T-helper 17 cell (primary cell): Measurements from ENCODE around the gene PDHB. TPM values are rescaled to one million over a fixed set of nuclear protein-coding genes. Genes with fewer than 3 reads are reported as not detected.
A peak's percentile ranks its signal among the peaks of the same experiment; 100 is the strongest.

Experiments
- ATAC-seq: fragments of 150-1000 bp; cut with Tn5 transposase; 2 replicates; pipeline ENCODE4 v1.10.0; 2021; ENCODE audit warnings: mild to moderate bottlenecking, moderate library complexity
- DNase-seq, 3 donors: peaks; one replicate each; pipeline versions ENCODE4 v3.0.0 to v3.0.0-alpha.2; 2020 to 2021
- H3K9me3 ChIP-seq: one replicate; pipeline ENCODE4 v1.7.0; 2013; ENCODE audit warnings: low read length, mild to moderate bottlenecking; ENCODE audit not compliant: control insufficient read depth, poor library complexity, severe bottlenecking
- H3K27ac Mint-ChIP-seq: one replicate; pipeline ENCODE4 v1.8.0; 2022; ENCODE audit warnings: mild to moderate bottlenecking, moderate library complexity, mixed read lengths
- H3K27me3 Mint-ChIP-seq: one replicate; pipeline ENCODE4 v1.8.0; 2022; ENCODE audit warnings: mixed read lengths
- H3K36me3 Mint-ChIP-seq: one replicate; pipeline ENCODE4 v1.8.0; 2022; ENCODE audit warnings: low read depth, mixed read lengths
- H3K4me1 Mint-ChIP-seq: one replicate; pipeline ENCODE4 v1.8.0; 2022; ENCODE audit warnings: mild to moderate bottlenecking, mixed read lengths
- H3K4me3 Mint-ChIP-seq: one replicate; pipeline ENCODE4 v1.8.0; 2022; ENCODE audit warnings: mild to moderate bottlenecking, moderate library complexity, mixed read lengths
- total RNA-seq, 4 donors: library from RNA in 2 of 4; stranded (reverse) in 2 of 4; gene quantifications; one replicate each; pipeline ENCODE4 v1.2.3 and lab custom pipeline; 2022 to 2026

PDHB gene
- total RNA-seq (10 to 100 TPM; 25.6 to 29.9 TPM), total RNA-seq (lab: John Stamatoyannopoulos, UW) (28.9 to 86.3 reads per million in 2 donors)

DNA sequence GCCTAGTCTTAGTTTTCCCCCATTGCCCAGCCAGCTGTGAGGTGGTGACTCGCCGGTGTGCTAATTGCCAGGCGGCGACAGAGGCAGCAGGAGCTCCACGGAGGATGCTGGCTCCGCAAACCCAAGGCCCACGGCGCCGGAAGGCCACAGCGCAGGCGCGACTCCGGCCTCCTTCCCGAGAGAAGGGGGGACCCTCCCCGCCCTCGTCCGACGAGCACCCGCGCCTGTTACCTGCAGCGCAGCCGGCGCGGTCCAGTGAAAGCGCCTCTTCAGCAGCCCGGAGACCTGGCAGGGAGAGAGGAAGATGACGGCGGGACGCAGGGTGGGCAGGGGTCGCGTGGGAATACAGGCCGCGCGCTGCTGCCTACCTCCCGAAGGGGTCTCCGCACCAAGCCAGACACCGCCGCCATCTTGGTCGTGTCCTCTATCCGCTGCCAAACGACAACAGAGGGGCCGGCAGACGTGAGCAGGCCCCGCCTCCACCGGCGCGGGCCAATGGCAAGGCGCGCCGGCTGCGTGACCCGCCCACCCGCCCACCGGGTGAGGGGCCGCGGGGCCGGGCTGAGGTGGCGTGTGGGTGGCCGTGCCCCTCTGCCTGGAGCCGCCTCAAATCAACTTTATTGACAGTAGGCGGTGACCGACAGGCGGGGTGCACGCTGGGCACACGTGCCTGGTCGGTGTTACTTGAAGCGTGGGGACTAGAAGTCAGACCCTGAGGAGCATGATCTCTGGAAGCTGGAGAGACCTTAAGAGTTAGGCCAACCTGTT lies at the start of gene PDHB:
Gene PDHB (minus strand): TSS at position 433 of the 768 bp plus-strand sequence. CDS start 23 bp downstream, at position 410.
- H3K9me3 ChIP-seq = no peaks in the 10 kb centered on the region
- H3K36me3 Mint-ChIP-seq = peaks cover 2% of the 10 kb centered on the region
- peaks cover 27% of the 10 kb centered on the region for H3K4me1 Mint-ChIP-seq
- DNase-seq (peak; percentile 75 to 84 (median 80)), ATAC-seq (peak; percentile 97)
- H3K27ac Mint-ChIP-seq = peak within 1 kb of the TSS; percentile 90
- no peaks in the 10 kb centered on the region for H3K27me3 Mint-ChIP-seq
- H3K4me3 Mint-ChIP-seq = peak within 1 kb of the TSS; percentile 93

DNA sequence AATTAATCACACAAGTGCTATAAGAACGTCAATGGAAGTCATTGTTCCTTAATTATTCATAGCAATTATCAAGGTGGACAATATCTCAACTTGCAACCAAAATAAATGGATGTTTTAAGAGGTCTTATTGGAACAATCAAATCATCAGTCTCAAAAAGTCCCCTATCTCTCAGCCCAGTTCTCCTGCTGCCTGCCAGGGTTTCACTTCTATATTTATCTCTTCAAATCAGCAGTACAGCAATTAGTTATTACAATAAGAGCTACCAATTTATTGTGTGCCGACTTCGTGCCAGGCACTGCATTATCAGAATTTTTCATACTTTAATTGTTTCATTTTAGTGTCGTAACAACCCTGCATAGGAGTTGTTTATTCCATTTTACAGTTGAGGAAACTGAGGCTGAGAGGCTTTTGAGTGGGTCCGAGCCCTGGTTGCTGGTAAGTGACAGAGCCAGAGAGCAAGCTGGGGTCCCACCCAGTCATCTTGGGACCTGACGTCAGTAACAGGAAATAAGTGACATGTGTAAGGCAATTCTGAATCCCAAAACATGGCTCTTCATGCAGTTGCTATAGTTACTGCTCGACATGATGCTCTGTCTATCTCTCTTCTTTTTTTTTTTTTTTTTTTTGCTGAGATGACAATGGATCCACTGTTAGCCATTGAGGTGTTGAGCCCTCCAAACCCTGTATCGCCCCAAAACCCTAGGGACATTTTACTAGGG lies 49.4 kb upstream of the PDHB start:
- ATAC-seq = no peak
- H3K27me3 Mint-ChIP-seq = peaks cover 21% of the 10 kb centered on the region
- no peak overlapping the region for H3K4me3 Mint-ChIP-seq
- peaks cover 2% of the 10 kb centered on the region for H3K9me3 ChIP-seq
- H3K4me1 Mint-ChIP-seq = peaks cover 9% of the 10 kb centered on the region
- no peaks in the 10 kb centered on the region for H3K36me3 Mint-ChIP-seq
- DNase-seq = no peak
- H3K27ac Mint-ChIP-seq = no peak overlapping the region

DNA sequence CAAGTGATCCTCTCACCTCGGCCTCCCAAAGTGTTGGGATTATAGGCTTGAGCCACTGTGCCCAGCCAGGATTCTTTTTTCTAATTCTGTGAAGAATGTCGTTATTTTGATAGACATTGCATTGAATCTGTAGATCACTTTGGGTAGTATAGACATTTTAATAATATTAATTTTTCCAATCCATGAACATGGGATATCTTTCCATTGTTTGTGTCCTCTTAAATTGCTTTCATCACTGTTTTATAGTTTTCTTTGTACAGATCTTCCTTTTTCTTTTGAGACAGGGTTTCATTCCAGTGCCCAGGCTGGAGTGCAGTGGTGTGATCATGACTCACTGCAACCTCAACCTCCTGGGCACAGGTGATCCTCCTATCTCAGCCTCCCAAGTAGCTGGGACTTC lies 46.7 kb upstream of the PDHB start:
- ATAC-seq (no peak), DNase-seq (no peak)
- peaks cover 2% of the 10 kb centered on the region for H3K9me3 ChIP-seq
- peaks cover 4% of the 10 kb centered on the region for H3K4me1 Mint-ChIP-seq
- H3K36me3 Mint-ChIP-seq = peaks cover 2% of the 10 kb centered on the region
- H3K4me3 Mint-ChIP-seq = no peak overlapping the region
- no peak overlapping the region for H3K27ac Mint-ChIP-seq
- peaks cover 21% of the 10 kb centered on the region for H3K27me3 Mint-ChIP-seq

DNA sequence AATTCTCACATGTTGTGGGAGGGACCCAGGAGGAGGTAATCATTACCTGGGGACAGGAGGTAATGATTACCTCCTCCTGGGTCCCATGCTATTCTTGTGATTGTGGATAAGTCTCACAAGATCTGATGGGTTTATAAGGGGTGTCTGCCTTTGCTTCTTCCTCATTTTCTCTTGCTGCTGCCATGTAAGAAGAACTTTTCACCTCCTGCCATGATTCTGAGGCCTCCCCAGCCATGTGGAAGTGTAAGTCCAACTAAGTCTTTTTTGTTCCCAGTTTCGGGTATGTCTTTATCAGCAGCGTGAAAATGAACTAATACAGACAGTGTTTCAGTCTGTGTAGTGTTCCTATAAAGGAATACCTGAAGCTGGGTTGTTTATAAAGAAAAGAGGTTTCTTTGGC lies 45.1 kb upstream of the PDHB start:
- DNase-seq = no peak
- Mint-ChIP-seq H3K27me3 (peaks cover 12% of the 10 kb centered on the region), H3K36me3 (peaks cover 2% of the 10 kb centered on the region), H3K27ac (no peak overlapping the region), H3K4me3 (no peak overlapping the region), H3K4me1 (peaks cover 9% of the 10 kb centered on the region)
- no peak for ATAC-seq
- H3K9me3 ChIP-seq = peaks cover 2% of the 10 kb centered on the region

DNA sequence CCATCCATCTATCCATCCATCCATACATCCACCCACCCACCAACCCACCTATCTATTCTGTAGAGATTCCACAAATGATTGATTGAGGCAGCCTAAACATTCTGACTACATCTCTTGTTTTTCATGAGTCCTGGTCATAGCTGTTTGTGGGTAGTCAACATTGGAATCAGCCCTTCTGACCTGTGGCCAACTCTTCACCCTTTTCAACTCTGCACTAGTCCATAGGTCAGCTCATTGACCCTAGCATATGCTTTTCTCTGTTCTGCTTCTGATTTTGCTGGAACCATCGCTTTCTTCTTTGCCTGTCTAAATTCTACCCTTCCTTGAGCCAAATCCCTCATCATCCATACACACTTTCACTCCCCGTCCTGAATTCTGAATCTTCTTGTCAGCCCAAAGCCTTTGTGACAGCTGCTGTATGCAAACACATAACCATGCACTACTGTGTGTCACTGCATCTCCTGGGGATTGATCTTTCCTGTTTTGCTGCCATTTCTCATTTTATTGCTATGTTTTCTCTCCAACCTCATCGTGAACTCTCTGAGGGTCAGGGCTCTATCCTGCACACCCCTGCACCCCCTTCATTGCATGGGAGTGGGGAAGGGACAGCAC lies 41.4 kb upstream of the PDHB start:
- Mint-ChIP-seq H3K27ac (no peak overlapping the region), H3K36me3 (peaks cover 2% of the 10 kb centered on the region), H3K4me3 (no peak overlapping the region), H3K27me3 (no peaks in the 10 kb centered on the region), H3K4me1 (peaks cover 15% of the 10 kb centered on the region)
- no peak for ATAC-seq
- peaks cover 2% of the 10 kb centered on the region for H3K9me3 ChIP-seq
- DNase-seq = no peak

DNA sequence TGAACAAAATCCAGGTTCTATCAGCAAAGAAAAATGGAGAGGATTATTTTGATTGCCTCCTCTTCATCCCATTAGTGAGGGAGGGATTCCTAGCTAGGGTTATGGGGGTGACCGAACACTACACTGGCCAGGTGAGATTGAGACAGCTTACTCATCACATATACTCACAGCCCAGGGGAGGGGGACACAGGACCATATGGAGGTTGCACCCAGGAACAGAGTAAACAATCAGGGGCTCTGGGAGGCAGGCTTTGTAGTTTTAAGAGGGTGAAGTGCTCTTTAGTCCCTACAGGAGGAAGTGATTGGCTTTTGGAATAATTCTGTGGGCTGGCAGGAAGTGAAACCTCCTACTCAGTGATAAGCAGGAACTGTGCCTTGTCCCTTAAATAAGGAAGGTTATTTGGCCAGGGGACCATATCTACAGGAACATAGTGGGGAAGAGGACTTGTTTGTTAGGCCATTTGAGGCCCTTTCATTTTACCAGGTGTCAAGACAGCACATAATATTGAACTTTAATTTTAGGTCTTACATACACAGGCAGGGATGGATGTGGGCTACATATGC lies 40.8 kb upstream of the PDHB start:
- Mint-ChIP-seq H3K27me3 (no peaks in the 10 kb centered on the region), H3K4me3 (no peak overlapping the region), H3K27ac (peak overlapping the region; percentile 21), H3K36me3 (peaks cover 2% of the 10 kb centered on the region), H3K4me1 (peaks cover 15% of the 10 kb centered on the region)
- no peaks in the 10 kb centered on the region for H3K9me3 ChIP-seq
- DNase-seq = no peak
- no peak for ATAC-seq

DNA sequence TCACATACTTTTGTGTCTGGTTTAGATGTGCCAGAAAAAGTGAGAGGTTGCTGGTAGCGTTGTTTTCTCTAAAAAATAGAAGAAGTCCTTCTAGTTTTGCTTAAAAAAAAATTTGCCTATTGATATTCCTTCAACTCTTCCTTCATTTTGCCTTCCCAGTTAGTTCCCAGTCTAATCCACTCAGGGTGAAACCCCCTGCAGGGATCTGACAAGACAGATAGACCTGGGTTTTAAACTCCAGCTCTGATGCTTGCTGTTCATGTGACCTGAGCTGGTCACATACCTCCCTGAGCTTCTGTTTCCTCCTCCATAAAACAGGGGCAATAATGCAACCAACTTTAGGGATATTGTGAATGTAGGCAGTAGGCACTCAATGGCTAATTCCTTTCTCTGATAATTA lies 39.6 kb upstream of the PDHB start:
- Mint-ChIP-seq H3K4me1 (peaks cover 15% of the 10 kb centered on the region), H3K36me3 (peaks cover 2% of the 10 kb centered on the region), H3K4me3 (no peak overlapping the region), H3K27ac (peak overlapping the region; percentile 21), H3K27me3 (no peaks in the 10 kb centered on the region)
- H3K9me3 ChIP-seq = no peaks in the 10 kb centered on the region
- DNase-seq (no peak), ATAC-seq (no peak)

DNA sequence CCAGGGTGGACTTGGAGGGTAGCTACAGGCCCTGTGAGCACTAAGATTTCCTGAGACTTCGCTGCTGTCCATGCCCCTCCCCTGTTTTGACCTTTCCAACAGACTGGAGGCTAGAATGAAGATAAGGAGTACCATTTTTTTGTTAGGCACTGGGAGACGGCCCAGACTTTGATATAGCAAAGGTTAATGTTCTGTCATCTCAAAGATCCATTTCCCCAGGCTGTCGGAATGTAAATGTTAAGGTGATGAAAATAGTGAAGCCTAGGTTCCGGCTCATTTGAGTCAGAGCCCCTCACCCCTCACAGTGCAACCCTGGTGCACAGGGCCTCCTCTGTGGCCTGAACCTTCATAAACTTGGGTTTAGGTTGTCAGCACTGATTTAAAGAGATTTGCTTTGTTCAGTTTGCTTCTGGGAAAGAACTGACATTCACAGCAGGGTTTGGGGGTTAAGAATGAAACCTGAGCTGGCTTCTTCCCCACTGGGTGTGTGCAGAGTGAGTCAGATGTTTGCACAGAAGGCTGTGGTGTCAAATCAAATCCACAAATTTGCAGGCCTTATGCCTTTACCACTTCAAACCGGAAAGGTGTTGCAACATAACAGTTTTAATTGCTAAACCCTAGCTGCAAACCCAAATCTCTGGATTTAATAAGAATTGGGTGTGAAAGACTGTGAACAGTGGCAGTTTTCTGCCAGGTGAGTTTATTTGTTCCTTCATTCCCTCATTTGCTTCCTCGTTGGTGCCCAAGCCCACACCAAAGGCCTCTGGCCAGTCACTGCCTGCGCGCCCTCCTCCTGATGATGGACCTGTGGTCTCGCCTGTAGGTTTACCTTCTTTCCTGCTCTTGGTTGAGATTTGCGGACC lies 37.6 kb upstream of the PDHB start:
- H3K4me1 Mint-ChIP-seq = peaks cover 11% of the 10 kb centered on the region
- H3K36me3 Mint-ChIP-seq = no peaks in the 10 kb centered on the region
- H3K27ac Mint-ChIP-seq = peak overlapping the region; percentile 79
- DNase-seq (no peak), ATAC-seq (peak; percentile 79)
- peak overlapping the region; percentile 39 for H3K4me3 Mint-ChIP-seq
- no peaks in the 10 kb centered on the region for H3K27me3 Mint-ChIP-seq
- H3K9me3 ChIP-seq = no peaks in the 10 kb centered on the region

DNA sequence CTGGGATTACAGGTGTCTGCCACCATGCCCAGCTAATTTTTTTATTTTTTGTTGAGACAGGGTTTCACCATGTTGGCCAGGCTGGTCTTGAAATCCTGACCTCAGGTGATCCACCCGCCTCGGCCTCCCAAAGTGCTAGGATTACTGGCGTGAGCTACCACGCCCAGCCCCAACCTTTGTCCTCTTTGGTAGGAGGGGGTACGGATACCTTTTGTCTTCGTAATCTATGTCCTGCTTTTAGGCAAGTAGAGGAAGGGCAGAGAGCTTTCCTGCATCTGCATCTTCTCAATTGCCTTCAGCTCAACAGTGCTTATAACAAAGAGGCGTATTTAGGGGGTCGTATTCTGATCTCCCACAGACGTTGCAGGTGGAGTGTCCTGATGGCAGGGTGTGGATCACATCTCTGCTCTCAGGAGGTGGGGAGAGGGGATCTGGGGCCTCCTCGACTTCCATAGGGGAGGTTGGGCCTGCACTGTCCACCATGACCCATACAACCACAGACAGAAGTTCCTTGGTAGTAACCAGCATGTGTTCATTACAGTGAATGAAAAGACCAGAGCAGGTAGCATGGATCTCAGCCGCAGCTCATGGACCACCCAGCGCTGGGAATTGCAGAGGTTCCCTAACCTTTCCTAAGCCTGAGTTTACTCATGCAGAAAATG lies 36.9 kb upstream of the PDHB start:
- peaks cover 11% of the 10 kb centered on the region for H3K4me1 Mint-ChIP-seq
- H3K36me3 Mint-ChIP-seq = no peaks in the 10 kb centered on the region
- H3K27ac Mint-ChIP-seq = peak overlapping the region; percentile 79
- DNase-seq = no peak
- H3K4me3 Mint-ChIP-seq = no peak overlapping the region
- ATAC-seq = no peak
- no peaks in the 10 kb centered on the region for H3K9me3 ChIP-seq
- H3K27me3 Mint-ChIP-seq = no peaks in the 10 kb centered on the region

DNA sequence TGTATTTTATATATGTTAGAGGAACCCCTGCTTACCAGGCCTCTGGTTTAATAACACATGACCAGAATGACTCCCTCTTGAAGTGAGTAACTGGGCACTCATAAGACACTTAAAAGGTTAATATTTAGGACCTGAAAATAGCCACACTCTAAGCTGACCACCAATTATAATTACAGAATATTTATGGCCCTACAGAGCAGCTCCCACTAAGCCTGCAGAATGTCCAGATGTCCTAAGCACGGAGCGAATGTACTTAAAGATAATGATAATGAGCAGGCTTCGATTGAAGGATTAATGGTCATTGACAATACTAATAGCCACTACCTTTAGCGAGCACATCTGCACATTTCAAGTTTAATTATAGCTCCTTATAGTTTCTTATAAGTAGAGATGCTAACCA lies 35.5 kb upstream of the PDHB start:
- Mint-ChIP-seq H3K36me3 (no peaks in the 10 kb centered on the region), H3K4me1 (peaks cover 6% of the 10 kb centered on the region), H3K27ac (peak overlapping the region; percentile 41), H3K27me3 (no peaks in the 10 kb centered on the region), H3K4me3 (no peak overlapping the region)
- H3K9me3 ChIP-seq = no peaks in the 10 kb centered on the region
- no peak for ATAC-seq
- DNase-seq = no peak

DNA sequence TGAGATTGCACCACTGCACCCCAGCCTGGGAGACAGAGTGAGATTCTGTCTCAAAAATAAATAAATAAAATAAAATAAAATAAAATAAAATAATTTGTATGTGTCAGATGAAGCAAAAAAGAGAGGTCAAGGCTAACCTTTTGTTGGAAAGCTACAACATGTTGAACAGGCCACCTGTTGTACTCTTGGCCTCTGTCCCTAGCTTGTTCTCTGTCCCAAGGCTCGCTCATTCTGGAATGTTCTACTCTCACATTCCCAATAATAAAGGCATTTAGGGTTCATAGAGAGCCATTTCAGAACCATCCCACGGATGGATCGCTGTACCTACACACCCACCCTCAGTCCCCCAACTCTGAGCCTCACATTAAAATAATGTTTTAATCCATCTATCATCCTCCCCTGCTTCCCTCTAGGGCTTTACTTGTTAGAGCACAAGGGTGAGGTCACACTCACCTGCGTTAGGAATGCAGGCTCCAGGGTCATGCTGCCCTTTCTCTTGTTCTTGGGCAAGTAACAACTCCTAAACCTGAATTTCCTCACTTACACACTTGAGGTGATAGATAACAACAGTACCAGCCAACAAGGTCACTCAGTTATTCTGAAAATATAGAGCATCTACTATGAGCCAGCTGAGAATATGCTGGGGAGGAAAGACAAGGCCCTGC lies 33.4 kb upstream of the PDHB start:
- ATAC-seq (no peak), DNase-seq (no peak)
- no peaks in the 10 kb centered on the region for H3K9me3 ChIP-seq
- Mint-ChIP-seq H3K27ac (no peak overlapping the region), H3K4me3 (no peak overlapping the region), H3K36me3 (no peaks in the 10 kb centered on the region), H3K4me1 (peaks cover 12% of the 10 kb centered on the region), H3K27me3 (no peaks in the 10 kb centered on the region)

DNA sequence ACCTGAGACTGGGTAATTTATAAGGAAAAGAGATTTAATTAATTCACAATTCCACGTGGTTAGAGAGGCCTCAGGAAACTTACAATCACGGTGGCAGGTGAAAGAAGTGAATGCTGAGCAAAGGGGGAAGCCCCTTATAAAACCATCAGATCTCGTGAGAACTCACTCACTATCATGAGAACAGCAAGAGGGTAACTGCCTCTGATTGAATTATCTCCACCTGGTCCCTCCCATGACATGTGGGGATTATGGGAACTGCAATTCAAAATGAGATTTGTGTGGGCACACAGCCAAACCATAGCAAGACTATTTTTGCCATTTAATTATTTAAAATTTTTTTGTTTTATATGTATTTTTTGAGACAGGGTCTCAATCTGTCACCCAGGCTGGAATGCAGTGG lies 31.2 kb upstream of the PDHB start:
- H3K27me3 Mint-ChIP-seq = no peaks in the 10 kb centered on the region
- H3K4me1 Mint-ChIP-seq = peaks cover 7% of the 10 kb centered on the region
- H3K4me3 Mint-ChIP-seq = no peak overlapping the region
- no peak for DNase-seq
- no peaks in the 10 kb centered on the region for H3K9me3 ChIP-seq
- no peaks in the 10 kb centered on the region for H3K36me3 Mint-ChIP-seq
- no peak overlapping the region for H3K27ac Mint-ChIP-seq
- peak; percentile 49 for ATAC-seq
